Testis (tissue), 3 donors: ENCODE results near the gene SWT1. TPM values are rescaled to one million over a fixed set of nuclear protein-coding genes. Genes with fewer than 3 reads are reported as not detected.
"Not testable (repeated sequence)": the region's sequence is repeated elsewhere in the genome, so short reads cannot be mapped to it uniquely, and the experiment has no call there.

Experiments used
- DNase-seq: peaks from one replicate; pipeline ENCODE4 v3.0.0-alpha.2; 2019
- H3K27ac ChIP-seq, 2 donors: fragments of 200-600 bp; sonication (generic); one replicate each; pipeline ENCODE4 v1.5.1; 2019
- H3K27me3 ChIP-seq: fragments of 200-600 bp; sonication (generic); one replicate; pipeline ENCODE4 v1.5.1; 2019
- H3K36me3 ChIP-seq: fragments of 200-600 bp; sonication (generic); one replicate; pipeline ENCODE4 v1.5.1; 2017; ENCODE audit warnings: low read depth; ENCODE audit errors: missing control alignments
- H3K4me1 ChIP-seq: fragments of 200-600 bp; sonication (generic); one replicate; pipeline ENCODE4 v1.5.1; 2019
- H3K4me3 ChIP-seq, 2 donors: fragments of 200-600 bp; sonication (generic); one replicate each; pipeline ENCODE4 v1.5.1; 2017 to 2019
- H3K9me3 ChIP-seq: fragments of 200-600 bp; sonication (generic); one replicate; pipeline ENCODE4 v1.5.1; 2017
- CTCF ChIP-seq, 3 experiments: fragments of 450-650 bp in 2 of 3; fragments of 200-600 bp in 1 of 3; sonication (generic) in 1 of 3; IDR thresholded peaks; one replicate each; pipeline ENCODE4 v1.5.1; 2016 to 2019; ENCODE audit warnings: antibody characterized with exemption in 3 of 3, mild to moderate bottlenecking in 2 of 3, moderate library complexity in 1 of 3
- POLR2A ChIP-seq: fragments of 450-650 bp; IDR thresholded peaks from one replicate; pipeline ENCODE4 v1.6.1; 2017; ENCODE audit warnings: antibody characterized with exemption, mild to moderate bottlenecking, moderate library complexity
- WGBS, 2 donors: methylation state at CpG; one replicate each; pipeline ENCODE4 v1.1.5; 2018; 5-methylcytosine and 5-hydroxymethylcytosine counted together
- intact Hi-C: fragments of 100-400 bp; cut with DNase I; formaldehyde crosslinking; loops from one replicate; pipeline ENCODE4 v1.15.1; 2023; ENCODE audit warnings: low total_unique reads
- polyA plus RNA-seq: library from polyadenylated mRNA; stranded (reverse); fragments of 350-450 nt; fragmentation: Illumina TruSeq; extraction: RNeasy Lipid Tissue Mini Kit (QIAGEN cat#74804); gene quantifications from one replicate; pipeline ENCODE4 v1.2.3, GENCODE V29; 2014; ENCODE audit warnings: low read depth, low replicate concordance; ENCODE audit not compliant: insufficient read depth
- total RNA-seq, 2 donors: library from RNA; depleted of rRNA; stranded (reverse); fragments of >200 nt; gene quantifications; one replicate each; pipeline ENCODE4 v1.2.3, GENCODE V29; 2016

SWT1 gene
- total and polyA plus RNA-seq, 3 donors from 2014 or later: 29.0 to 44.6 (median 38.3) TPM

DNA sequence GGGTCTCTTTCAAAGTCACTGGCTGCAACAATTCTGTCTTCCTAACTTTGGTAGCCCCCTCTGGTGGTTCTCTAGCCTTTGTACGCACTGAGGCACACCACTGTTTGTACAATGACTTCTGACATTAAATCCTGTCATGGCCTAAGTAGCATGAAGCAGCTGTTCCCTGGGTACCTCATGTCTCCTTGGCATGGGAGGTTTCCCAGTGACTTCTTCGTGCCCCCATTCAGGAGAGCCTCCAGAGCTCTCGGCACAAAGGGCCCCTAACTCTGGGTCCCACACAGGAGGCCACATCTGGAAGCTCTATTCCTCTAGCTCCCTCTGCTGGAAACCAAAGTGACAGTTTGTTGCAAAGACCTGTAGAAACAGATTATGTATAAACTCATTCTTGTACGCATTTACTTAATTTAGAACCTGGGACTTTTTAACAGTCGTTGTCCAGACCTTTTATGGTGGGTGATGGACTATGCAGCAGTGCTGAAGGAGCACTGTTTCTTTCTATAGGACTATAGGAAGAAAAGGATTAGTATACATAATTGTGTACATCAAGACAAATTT, 13.4 kb downstream of the SWT1 start:
- WGBS, 2 donors: 37 to 50% methylated on average over 5 of the region's 5 CpGs
- intact Hi-C loops: no loop called here
- no peaks in the 10 kb centered on the region for H3K27me3 ChIP-seq
- H3K27ac ChIP-seq: no peak overlapping the region
- H3K9me3 ChIP-seq: no peaks in the 10 kb centered on the region
- no peaks in the 10 kb centered on the region for H3K36me3 ChIP-seq
- H3K4me1 ChIP-seq: no peaks in the 10 kb centered on the region
- TF ChIP-seq CTCF (IDR thresholded peaks at IDR 0.05) (peak; percentile 25 to 58 (median 29)), POLR2A (no peak)
- no peak overlapping the region for H3K4me3 ChIP-seq
- DNase-seq: peak; percentile 63

GRCh38 chr1:185193756-185194155, 36.8 kb downstream of the SWT1 start:
- intact Hi-C loops: no loop called here
- H3K27ac ChIP-seq: no peak overlapping the region
- H3K36me3 ChIP-seq: no peaks in the 10 kb centered on the region
- no peak overlapping the region for H3K4me3 ChIP-seq
- TF ChIP-seq POLR2A: no peak
- TF ChIP-seq CTCF (IDR thresholded peaks at IDR 0.05): no peak
- no peak for DNase-seq
- no peaks in the 10 kb centered on the region for H3K27me3 ChIP-seq
- 90 to 95% methylated on average over 1 of the region's 1 CpG for WGBS, 2 donors
- no peaks in the 10 kb centered on the region for H3K4me1 ChIP-seq
- H3K9me3 ChIP-seq: no peaks in the 10 kb centered on the region

DNA sequence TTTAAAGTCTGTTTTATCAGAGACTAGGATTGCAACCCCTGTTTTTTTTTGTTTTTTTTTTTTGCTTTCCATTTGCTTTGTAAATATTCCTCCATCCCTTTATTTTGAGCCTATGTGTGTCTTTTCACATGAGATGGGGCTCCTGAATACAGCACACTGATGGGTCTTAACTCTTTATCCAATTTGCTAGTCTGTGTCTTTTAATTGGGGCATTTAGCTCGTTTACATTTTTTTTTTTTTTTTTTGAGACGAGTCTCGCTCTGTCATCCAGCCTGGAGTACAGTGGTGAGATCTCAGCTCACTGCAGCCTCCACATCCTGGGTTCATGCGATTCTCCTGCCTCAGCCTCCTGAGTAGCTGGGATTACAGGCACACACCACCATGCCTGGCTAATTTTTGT, 41.7 kb downstream of the SWT1 start:
- 98 to 100% methylated on average over 4 of the region's 4 CpGs for WGBS, 2 donors

DNA sequence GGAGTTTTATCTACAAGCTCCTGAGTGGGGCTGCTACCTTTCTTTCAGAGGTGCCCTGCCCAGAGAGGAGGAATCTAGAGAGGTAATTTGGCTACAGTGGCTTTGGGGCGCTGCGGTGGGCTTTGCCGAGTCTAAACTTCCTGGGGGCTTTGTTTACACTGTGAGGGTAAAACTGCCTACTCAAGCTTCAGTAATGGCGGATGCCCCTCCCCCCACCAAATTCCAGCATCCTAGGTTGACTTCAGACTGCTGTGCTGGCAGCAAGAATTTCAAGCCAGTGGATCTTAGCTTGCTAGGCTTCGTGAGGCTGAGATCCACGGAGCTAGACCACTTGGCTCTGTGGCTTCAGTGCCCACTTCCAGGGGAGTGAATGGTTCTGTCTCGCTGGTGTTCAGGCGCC, 43.9 kb downstream of the SWT1 start:
- 97 to 100% methylated on average over 8 of the region's 8 CpGs for WGBS, 2 donors
- Histone ChIP-seq H3K27me3 (no peaks in the 10 kb centered on the region), H3K4me3 (no peak overlapping the region), H3K27ac (no peak overlapping the region), H3K9me3 (no peaks in the 10 kb centered on the region), H3K4me1 (no peaks in the 10 kb centered on the region), H3K36me3 (no peaks in the 10 kb centered on the region)
- no peak for TF ChIP-seq POLR2A
- no peak for TF ChIP-seq CTCF (IDR thresholded peaks at IDR 0.05)
- DNase-seq: no peak
- intact Hi-C loops: no loop called here

More for the DNA sequence above, 41.7 kb downstream of the SWT1 start:
- H3K4me1 ChIP-seq, H3K4me3 ChIP-seq, intact Hi-C loops, DNase-seq, H3K36me3 ChIP-seq, H3K27ac ChIP-seq, H3K27me3 ChIP-seq, H3K9me3 ChIP-seq: not testable (repeated sequence)

DNA sequence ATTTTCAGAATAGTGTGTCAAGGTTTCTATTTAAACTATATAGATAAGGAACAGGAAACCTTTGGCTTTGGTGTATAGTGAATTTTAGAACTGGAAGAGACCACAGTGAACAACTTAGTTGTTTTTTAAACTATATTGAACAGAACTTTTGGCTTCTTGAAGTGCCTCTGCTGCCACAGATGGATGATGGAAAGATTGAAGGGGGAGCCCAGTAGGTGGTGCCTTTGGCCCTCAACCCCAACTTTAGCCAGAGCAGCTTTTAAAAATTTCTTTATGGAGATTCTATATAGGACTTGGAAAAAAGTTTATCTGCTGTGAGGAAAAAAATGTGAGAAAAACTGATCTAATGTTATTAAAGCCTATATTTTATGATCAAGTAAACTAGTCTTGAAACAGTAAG, 50.2 kb downstream of the SWT1 start:
- Histone ChIP-seq H3K27me3 (no peaks in the 10 kb centered on the region), H3K4me3 (no peak overlapping the region), H3K36me3 (no peaks in the 10 kb centered on the region), H3K9me3 (no peaks in the 10 kb centered on the region), H3K4me1 (no peaks in the 10 kb centered on the region), H3K27ac (no peak overlapping the region)
- TF ChIP-seq POLR2A (no peak), CTCF (IDR thresholded peaks at IDR 0.05) (no peak)
- intact Hi-C loops: no loop called here
- no peak for DNase-seq
